Measurements from ENCODE around the gene PUS7. TPM values are rescaled to one million over a fixed set of nuclear protein-coding genes. Genes with fewer than 3 reads are reported as not detected.

Gene PUS7
- total and polyA plus RNA-seq, 2 of the 8 experiments (the other 6 are each of a cell fraction or from before 2014, with no cell fraction given) = 18.9 to 65.2 TPM

- no peaks in the 10 kb centered on the region for H3K79me1 ChIP-seq (ENCODE audit: low read depth, low read length)
- no peak overlapping the region for H3K23ac ChIP-seq (ENCODE audit: insufficient read length)
- H2AK5ac ChIP-seq (ENCODE audit: low read depth, low read length) = no peak overlapping the region
Observed at GRCh38 chr7:105530546-105530945, 8.5 kb upstream of the PUS7 start.

More at GRCh38 chr7:105530546-105530945, 8.5 kb upstream of the PUS7 start:
- no peak overlapping the region for H4K5ac ChIP-seq (ENCODE audit: insufficient read length, low read depth, low read length)
- H2BK15ac ChIP-seq (ENCODE audit: low read length) = no peak overlapping the region
- H3K9ac ChIP-seq (replicated peaks in 1 of 4; ENCODE audit: extremely low read depth in 1 of 4, low read depth in 3 of 4, low read length in 3 of 4) = no peak overlapping the region
- no peak overlapping the region for H3K27ac ChIP-seq (ENCODE audit: low read depth, low read length)
- H2BK20ac ChIP-seq (ENCODE audit: low read length) = no peak overlapping the region
- H3K14ac ChIP-seq (ENCODE audit: insufficient read length) = no peak overlapping the region
- H3K18ac ChIP-seq (ENCODE audit: extremely low read depth, low read length) = no peak overlapping the region
- H3K23me2 ChIP-seq (ENCODE audit: low read depth, low read length) = peaks cover 7% of the 10 kb centered on the region; the same call in 1 of the 2 replicates
- CTCF ChIA-PET (ENCODE audit: partially characterized antibody) = interaction anchor here (0.9 to 3.6 kb wide), 6 partner anchors 11 to 541 kb away, joined by 3 to 35 read pairs (median 4); no protein-coding TSS in a partner anchor
- H2BK120ac ChIP-seq (replicated peaks; ENCODE audit: low read depth, low read length) = no peak overlapping the region
- TF ChIP-seq TBP (IDR thresholded peaks at IDR 0.05; ENCODE audit: low read depth, low read length) (no peak), HDAC6 (IDR thresholded peaks at IDR 0.05; ENCODE audit: low read depth, low read length) (no peak), CTBP2 (IDR thresholded peaks at IDR 0.05; ENCODE audit: borderline replicate concordance, insufficient read depth, insufficient read length, low read length) (no peak)
- TF ChIP-seq, protein P1, sequence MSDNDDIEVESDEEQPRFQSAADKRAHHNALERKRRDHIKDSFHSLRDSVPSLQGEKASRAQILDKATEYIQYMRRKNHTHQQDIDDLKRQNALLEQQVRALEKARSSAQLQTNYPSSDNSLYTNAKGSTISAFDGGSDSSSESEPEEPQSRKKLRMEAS (IDR thresholded peaks at IDR 0.05) = no peak
- H3K79me2 ChIP-seq (ENCODE audit: control insufficient read depth in 1 of 2, insufficient read depth in 2 of 2, low read length in 2 of 2) = peaks cover 0 to 12% of the 10 kb centered on the region in 2 experiments; a peak in 1 of 4 replicates
- POLR2A ChIA-PET (ENCODE audit: partially characterized antibody) = interaction anchor here (0.5 to 6.0 kb wide), 2 partner anchors 10 to 514 kb away, joined by 3 to 77 read pairs; partner anchors contain the start of gene PUS7
- 94% methylated on average over 19 of the region's 20 CpGs; no CpG with 5 or more reads in 1 of the 2 experiments for WGBS, 2 experiments (ENCODE audit: extremely low coverage in 1 of 2, insufficient coverage in 1 of 2, insufficient read length in 1 of 2, insufficient replicate concordance in 2 of 2, low coverage in 1 of 2, low lambda C conversion rate in 2 of 2, missing lambda C conversion rate in 1 of 2)
- no peak overlapping the region for H2AFZ ChIP-seq (ENCODE audit: low read length)
- DNase-seq (ENCODE audit: low read depth in 1 of 2, low spot score in 2 of 2) = no peak
- no peak overlapping the region for H4K8ac ChIP-seq (ENCODE audit: extremely low read depth, insufficient read depth, low read length)
- no peak overlapping the region for H3K4ac ChIP-seq (replicated peaks; ENCODE audit: insufficient read length, low read depth, low read length)
- no peak overlapping the region for H2BK12ac ChIP-seq (ENCODE audit: low read depth, low read length)
- H4K20me1 ChIP-seq (replicated peaks in 1 of 2; ENCODE audit: control insufficient read depth in 1 of 2, insufficient read depth in 2 of 2, low read length in 2 of 2) = no peaks in the 10 kb centered on the region
- FAIRE-seq = no peak
- H3K27me3 ChIP-seq (replicated peaks in 1 of 4; ENCODE audit: control insufficient read depth in 3 of 4, extremely low read depth in 1 of 4, insufficient read depth in 3 of 4, low read length in 3 of 4) = no peaks in the 10 kb centered on the region
- H3K9me3 ChIP-seq (ENCODE audit: insufficient read depth in 2 of 2, low read depth in 1 of 2, low read length in 1 of 2) = no peaks in the 10 kb centered on the region
- H3K4me1 ChIP-seq (replicated peaks in 1 of 4; ENCODE audit: control insufficient read depth in 3 of 4, insufficient read depth in 4 of 4, low read length in 3 of 4) = peaks cover 0 to 4% (median 0%) of the 10 kb centered on the region in 4 experiments; a peak in 2 of 7 replicates
- H3K4me2 ChIP-seq (ENCODE audit: insufficient read depth in 1 of 2, low read depth in 2 of 2, low read length in 2 of 2) = no peak overlapping the region; a peak in 1 of 4 replicates
- H2BK5ac ChIP-seq (ENCODE audit: low read depth, low read length) = no peak overlapping the region
- peaks cover 0 to 1% (median 0%) of the 10 kb centered on the region in 4 experiments; a peak in 1 of 8 replicates for H3K36me3 ChIP-seq (ENCODE audit: control insufficient read depth in 2 of 4, insufficient read depth in 4 of 4, low read length in 3 of 4)
- H3K4me3 ChIP-seq (ENCODE audit: extremely low read depth in 1 of 4, insufficient read depth in 2 of 4, low read depth in 3 of 4, low read length in 4 of 4) = no peak overlapping the region
- H4K91ac ChIP-seq (replicated peaks; ENCODE audit: insufficient read length, low read length) = no peak overlapping the region
- H3K56ac ChIP-seq (replicated peaks; ENCODE audit: insufficient read length, low read depth, low read length) = no peak overlapping the region
